GM23248 (cell line): ENCODE data around the gene DCDC2B. TPM values are rescaled to one million over a fixed set of nuclear protein-coding genes. Genes with fewer than 3 reads are reported as not detected.
A peak's percentile ranks its signal among the peaks of the same experiment; 100 is the strongest.

ENCODE experiments used
- DNase-seq: peaks from one replicate; pipeline ENCODE4 v3.0.0-alpha.2; 2015
- H2AFZ ChIP-seq: fragments of 200-600 bp; sonication (generic); 2 replicates; pipeline ENCODE4 v1.6.1; 2016; ENCODE audit warnings: antibody characterized with exemption
- H3F3A ChIP-seq: fragments of 200-600 bp; sonication (generic); 2 replicates; pipeline ENCODE4 v1.6.1; 2016; ENCODE audit warnings: mild to moderate bottlenecking, antibody characterized with exemption, mixed run types; ENCODE audit not compliant: insufficient read depth
- H3K27ac ChIP-seq: fragments of 200-600 bp; sonication (generic); 2 replicates; pipeline ENCODE4 v1.5.1; 2016; ENCODE audit warnings: mild to moderate bottlenecking
- H3K27me3 ChIP-seq: fragments of 200-600 bp; sonication (generic); replicated peaks from 2 replicates; pipeline ENCODE4 v1.6.1; 2016; ENCODE audit warnings: mild to moderate bottlenecking; ENCODE audit not compliant: insufficient read depth
- H3K36me3 ChIP-seq: fragments of 200-600 bp; sonication (generic); 2 replicates; pipeline ENCODE4 v1.6.1; 2016; ENCODE audit warnings: low read depth, mild to moderate bottlenecking
- H3K4me1 ChIP-seq: fragments of 200-600 bp; sonication (generic); 2 replicates; pipeline ENCODE4 v1.6.1; 2016; ENCODE audit warnings: mild to moderate bottlenecking; ENCODE audit not compliant: insufficient read depth
- H3K4me2 ChIP-seq: fragments of 200-600 bp; sonication (generic); one replicate; pipeline ENCODE4 v1.6.1; 2016; ENCODE audit warnings: mild to moderate bottlenecking; ENCODE audit not compliant: unreplicated experiment
- H3K4me3 ChIP-seq: fragments of 200-600 bp; sonication (generic); 2 replicates; pipeline ENCODE4 v1.5.1; 2016; ENCODE audit warnings: mild to moderate bottlenecking
- H3K79me2 ChIP-seq: fragments of 200-600 bp; sonication (generic); 2 replicates; pipeline ENCODE4 v1.6.1; 2016; ENCODE audit warnings: mild to moderate bottlenecking; ENCODE audit not compliant: insufficient read depth
- H3K9ac ChIP-seq: fragments of 200-600 bp; sonication (generic); 2 replicates; pipeline ENCODE4 v1.6.1; 2016; ENCODE audit warnings: mild to moderate bottlenecking
- H3K9me2 ChIP-seq: fragments of 200-600 bp; sonication (generic); 2 replicates; pipeline ENCODE4 v1.6.1; 2016; ENCODE audit warnings: mixed run types, mild to moderate bottlenecking, moderate library complexity; ENCODE audit not compliant: insufficient read depth
- H3K9me3 ChIP-seq: fragments of 200-600 bp; sonication (generic); one replicate; pipeline ENCODE4 v1.6.1; 2017; ENCODE audit warnings: low read depth
- H4K20me1 ChIP-seq: fragments of 200-600 bp; sonication (generic); 2 replicates; pipeline ENCODE4 v1.6.0; 2016; ENCODE audit not compliant: insufficient read depth
- EZH2 ChIP-seq: fragments of 200-600 bp; sonication (generic); IDR thresholded peaks from 2 replicates; pipeline ENCODE4 v1.6.1; 2018; ENCODE audit warnings: antibody characterized with exemption, mild to moderate bottlenecking; ENCODE audit not compliant: insufficient read depth, poor library complexity, severe bottlenecking
- EZH2phosphoT487 ChIP-seq: fragments of 200-600 bp; sonication (generic); IDR thresholded peaks from 2 replicates; pipeline ENCODE4 v1.6.1; 2018; ENCODE audit warnings: antibody characterized with exemption, moderate library complexity, mild to moderate bottlenecking, low read depth; ENCODE audit not compliant: insufficient read depth
- WGBS, 2 experiments: methylation state at CpG; one replicate each; pipeline ENCODE4 v1.1.6; 2015 to 2017; ENCODE audit warnings: low lambda C conversion rate in 2 of 2, low coverage in 1 of 2; ENCODE audit errors: missing lambda C conversion rate in 2 of 2; 5-methylcytosine and 5-hydroxymethylcytosine counted together
- in situ Hi-C: fragments of 300-500 bp; cut with MboI; formaldehyde crosslinking; loops from 2 replicates; pipeline ENCODE4 v1.15.0; 2020
- polyA plus RNA-seq: library from polyadenylated mRNA; unstranded; fragments of >200 nt; fragmentation: Nextera tagmentation; extraction: Ambion mirVana; gene quantifications from 2 replicates; pipeline ENCODE4 v1.2.1, GENCODE V29; 2016
- total RNA-seq: library from RNA; depleted of rRNA; stranded (reverse); fragments of >200 nt; shearing (Covaris generic); gene quantifications from 2 replicates; pipeline ENCODE4 v1.2.3, GENCODE V29; 2014

DCDC2B gene
- total and polyA plus RNA-seq, 2 experiments from 2014 or later = 0.21 TPM; not detected in 1

DNA sequence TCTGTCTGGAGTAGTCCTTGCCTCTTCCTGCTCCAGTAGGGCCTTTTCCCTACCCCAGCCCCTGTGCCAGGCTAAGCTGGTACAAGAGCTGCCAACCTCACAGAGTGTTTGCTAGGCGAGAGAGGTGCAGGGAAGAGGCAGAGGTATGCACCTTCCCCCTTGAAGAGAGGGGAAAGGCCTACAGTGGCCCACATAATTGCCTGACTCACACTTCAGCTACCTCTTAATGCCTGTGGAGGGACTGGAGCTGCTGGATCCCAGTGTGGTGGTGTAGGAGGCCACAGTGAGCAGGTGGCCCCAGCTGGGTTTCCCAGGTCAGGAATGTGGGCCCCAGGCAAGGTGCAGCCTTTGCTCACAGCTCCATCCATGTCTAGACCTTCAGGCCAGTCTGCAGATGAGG is 11.8 kb upstream of the DCDC2B start:
- 83 to 94% methylated on average over 1 of the region's 1 CpG for WGBS, 2 experiments
- H3K27ac ChIP-seq = peak overlapping the region; percentile 26; the same call in 1 of the 2 replicates

DNA sequence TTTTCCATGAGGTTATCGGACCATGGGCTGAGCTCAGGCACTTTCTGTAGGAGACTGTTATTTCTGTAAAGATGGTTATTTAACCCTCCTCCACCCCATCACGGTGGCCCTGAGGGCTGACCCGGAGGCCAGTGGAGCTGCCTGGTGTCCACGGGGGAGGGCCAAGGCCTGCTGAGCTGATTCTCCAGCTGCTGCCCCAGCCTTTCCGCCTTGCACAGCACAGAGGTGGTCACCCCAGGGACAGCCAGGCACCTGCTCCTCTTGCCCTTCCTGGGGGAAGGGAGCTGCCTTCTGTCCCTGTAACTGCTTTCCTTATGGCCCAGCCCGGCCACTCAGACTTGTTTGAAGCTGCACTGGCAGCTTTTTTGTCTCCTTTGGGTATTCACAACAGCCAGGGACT is 11.1 kb upstream of the DCDC2B start:
- H3K27me3 ChIP-seq = no peaks in the 10 kb centered on the region
- H3K36me3 ChIP-seq = peaks cover 39% of the 10 kb centered on the region
- no peaks in the 10 kb centered on the region for H4K20me1 ChIP-seq
- H3K9me3 ChIP-seq = no peaks in the 10 kb centered on the region
- no peak overlapping the region for H2AFZ ChIP-seq
- no peak overlapping the region for H3K4me3 ChIP-seq
- H3K9ac ChIP-seq = no peak overlapping the region
- no peak for TF ChIP-seq EZH2
- TF ChIP-seq EZH2phosphoT487 = no peak
- no peaks in the 10 kb centered on the region for H3K79me2 ChIP-seq
- H3K4me2 ChIP-seq = no peak overlapping the region
- H3K27ac ChIP-seq = no peak overlapping the region
- no peaks in the 10 kb centered on the region for H3K9me2 ChIP-seq
- 71 to 75% methylated on average over 6 of the region's 6 CpGs for WGBS, 2 experiments
- peaks cover 31% of the 10 kb centered on the region for H3K4me1 ChIP-seq
- peaks cover 68% of the 10 kb centered on the region for H3F3A ChIP-seq
- no peak for DNase-seq
- in situ Hi-C loops = no loop called here

More for the DNA sequence above, 11.8 kb upstream of the DCDC2B start:
- H3K4me2 ChIP-seq = no peak overlapping the region
- DNase-seq = no peak
- TF ChIP-seq EZH2phosphoT487 (no peak), EZH2 (no peak)
- in situ Hi-C loops = no loop called here
- H3K4me3 ChIP-seq = no peak overlapping the region
- peaks cover 73% of the 10 kb centered on the region for H3F3A ChIP-seq
- H3K9me2 ChIP-seq = no peaks in the 10 kb centered on the region
- H3K27me3 ChIP-seq = no peaks in the 10 kb centered on the region
- H4K20me1 ChIP-seq = no peaks in the 10 kb centered on the region
- no peak overlapping the region for H3K9ac ChIP-seq
- H3K9me3 ChIP-seq = no peaks in the 10 kb centered on the region
- peaks cover 47% of the 10 kb centered on the region for H3K36me3 ChIP-seq
- peaks cover 31% of the 10 kb centered on the region for H3K4me1 ChIP-seq
- no peaks in the 10 kb centered on the region for H3K79me2 ChIP-seq
- no peak overlapping the region for H2AFZ ChIP-seq

DNA sequence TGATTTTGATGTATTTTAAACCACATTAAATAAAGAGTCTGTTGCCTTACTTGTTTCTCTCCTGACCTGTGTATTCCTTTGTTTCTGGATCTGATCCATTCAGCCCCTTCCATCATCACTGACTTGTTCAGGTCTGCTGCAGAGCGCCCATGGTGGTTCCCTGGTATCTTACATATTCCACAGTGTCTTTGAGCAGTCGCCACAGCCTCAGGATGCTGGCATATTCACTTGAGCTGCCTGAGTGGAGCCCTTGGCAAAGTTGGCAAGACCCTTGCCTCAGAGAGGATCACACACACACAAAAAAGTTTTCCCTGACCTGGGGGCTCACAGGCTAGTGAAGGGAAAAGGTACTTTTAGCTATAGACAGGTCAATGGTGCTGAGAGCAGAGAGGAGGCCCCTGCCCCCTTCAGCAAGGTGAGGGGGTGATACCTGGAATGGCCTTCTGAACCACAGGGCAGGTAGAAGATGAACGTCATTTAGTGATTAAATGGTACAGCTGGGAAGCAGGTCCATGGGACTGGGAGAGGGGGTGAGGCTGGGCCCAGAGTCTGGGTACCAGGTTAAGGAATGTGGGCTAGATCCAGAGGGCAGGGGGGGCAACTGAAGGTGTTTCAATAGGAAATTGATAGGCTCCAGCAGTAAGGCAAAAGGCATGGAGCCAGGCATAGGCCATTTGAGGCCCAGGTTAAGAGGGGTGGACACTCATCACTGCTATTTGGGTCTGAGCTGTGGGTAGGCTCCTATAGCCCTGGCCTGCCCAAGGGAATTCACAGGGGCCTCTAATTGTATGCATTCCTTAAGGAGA is 10.4 kb upstream of the DCDC2B start:
- H4K20me1 ChIP-seq = no peaks in the 10 kb centered on the region
- H3K79me2 ChIP-seq = no peaks in the 10 kb centered on the region
- no peaks in the 10 kb centered on the region for H3K9me3 ChIP-seq
- DNase-seq = no peak
- no peak for TF ChIP-seq EZH2
- no peak for TF ChIP-seq EZH2phosphoT487
- H3K4me3 ChIP-seq = no peak overlapping the region
- no peak overlapping the region for H3K9ac ChIP-seq
- no peak overlapping the region for H2AFZ ChIP-seq
- peak overlapping the region; percentile 96; the same call in 1 of the 2 replicates for H3K27ac ChIP-seq
- H3K4me1 ChIP-seq = peaks cover 31% of the 10 kb centered on the region
- H3K36me3 ChIP-seq = peaks cover 33% of the 10 kb centered on the region
- H3F3A ChIP-seq = peaks cover 64% of the 10 kb centered on the region
- H3K9me2 ChIP-seq = no peaks in the 10 kb centered on the region
- H3K4me2 ChIP-seq = no peak overlapping the region
- WGBS, 2 experiments = 93 to 94% methylated on average over 3 of the region's 3 CpGs
- in situ Hi-C loops = no loop called here
- no peaks in the 10 kb centered on the region for H3K27me3 ChIP-seq

DNA sequence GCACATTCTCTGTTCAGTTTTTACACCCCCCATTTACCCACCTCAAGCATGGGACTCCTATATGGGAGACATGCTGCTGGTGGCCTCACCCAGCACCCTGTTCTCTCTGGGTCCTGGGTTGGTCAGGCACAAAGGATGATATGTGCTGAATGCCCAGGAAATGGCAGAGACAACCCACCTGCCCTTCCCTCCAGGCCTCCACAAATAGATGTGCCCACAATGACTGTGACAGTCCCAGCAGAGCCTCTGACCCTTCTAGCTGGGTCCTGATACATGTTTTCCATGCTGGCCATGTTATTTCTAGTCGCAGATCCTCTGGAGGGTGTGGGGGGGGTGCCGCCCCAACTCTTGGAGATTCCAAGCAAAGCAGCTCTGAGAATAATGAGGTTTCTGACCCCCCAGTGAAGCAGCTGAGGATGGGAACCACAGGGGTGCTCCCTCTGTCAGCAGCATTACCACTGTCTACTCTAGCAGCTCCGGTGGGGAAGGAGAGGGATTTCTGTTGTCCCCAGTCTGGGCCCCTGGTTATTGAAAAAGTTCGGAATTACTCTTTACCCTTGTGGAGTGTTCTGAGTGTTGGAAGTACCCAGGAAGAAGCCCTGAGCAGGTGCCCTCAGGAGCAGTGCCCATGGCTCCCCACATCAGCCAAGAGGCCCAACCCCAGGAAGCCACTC is 9.7 kb upstream of the DCDC2B start:
- Histone ChIP-seq H4K20me1 (no peaks in the 10 kb centered on the region), H3K27me3 (no peaks in the 10 kb centered on the region), H3K9me3 (no peaks in the 10 kb centered on the region), H3K9ac (peak overlapping the region; percentile 92; the same call in 1 of the 2 replicates), H3K36me3 (peaks cover 26% of the 10 kb centered on the region), H3K27ac (peak overlapping the region; percentile 96), H3K4me2 (no peak overlapping the region), H2AFZ (no peak overlapping the region), H3K4me3 (no peak overlapping the region), H3K79me2 (no peaks in the 10 kb centered on the region), H3K4me1 (peaks cover 31% of the 10 kb centered on the region), H3F3A (peaks cover 57% of the 10 kb centered on the region), H3K9me2 (no peaks in the 10 kb centered on the region)
- TF ChIP-seq EZH2 (no peak), EZH2phosphoT487 (no peak)
- in situ Hi-C loops = no loop called here
- no peak for DNase-seq
- WGBS, 2 experiments = 23 to 24% methylated on average over 4 of the region's 4 CpGs
